SKM-1 (cell line): ENCODE results near the gene SERPINB2.
"Not testable (repeated sequence)": the region's sequence is repeated elsewhere in the genome, so short reads cannot be mapped to it uniquely, and the experiment has no call there.

ENCODE experiments used
- DNase-seq: peaks from one replicate; lab custom pipeline; 2025; ENCODE audit not compliant: unreplicated experiment; lab: John Stamatoyannopoulos, UW

Gene SERPINB2

GRCh38 chr18:63888470-63889190 is 1.1 kb downstream of the SERPINB2 start:
- no peak for DNase-seq

GRCh38 chr18:63889626-63890025 is 2.1 kb downstream of the SERPINB2 start:
- peak; percentile 97 for DNase-seq

GRCh38 chr18:63890237-63890949 is 2.9 kb downstream of the SERPINB2 start:
- DNase-seq, result no peak

GRCh38 chr18:63890950-63891304 is 3.4 kb downstream of the SERPINB2 start:
- no peak for DNase-seq

GRCh38 chr18:63892566-63892965 is 5.1 kb downstream of the SERPINB2 start:
- DNase-seq, result peak; percentile 60

- DNase-seq, result no peak
Measured at GRCh38 chr18:63894106-63894772, 6.7 kb downstream of the SERPINB2 start.

- DNase-seq, result peak; percentile 71
Measured at GRCh38 chr18:63895190-63895589, 7.7 kb downstream of the SERPINB2 start.

- no peak for DNase-seq
Measured at GRCh38 chr18:63897072-63897471, 9.6 kb downstream of the SERPINB2 start.

GRCh38 chr18:63899206-63899605 is 11.7 kb downstream of the SERPINB2 start:
- no peak for DNase-seq

- DNase-seq, result no peak
Measured at GRCh38 chr18:63903851-63904570, 16.5 kb downstream of the SERPINB2 start.

- no peak for DNase-seq
Measured at GRCh38 chr18:63904694-63905093, 17.2 kb downstream of the SERPINB2 start.

- no peak for DNase-seq
Measured at GRCh38 chr18:63905361-63905760, 17.9 kb downstream of the SERPINB2 start.

GRCh38 chr18:63906056-63906455 is 18.6 kb downstream of the SERPINB2 start:
- no peak for DNase-seq

- DNase-seq, result no peak
Measured at GRCh38 chr18:63907664-63908063, 20.2 kb downstream of the SERPINB2 start, which contains the start of gene SERPINB10. Gene SERPINB10, plus strand, starts transcription at chr18:63907958. Its CDS starts 7,553 bp downstream, at chr18:63915511.

- no peak for DNase-seq
Measured at GRCh38 chr18:63908858-63909257, 21.4 kb downstream of the SERPINB2 start.

GRCh38 chr18:63909870-63910269 is 22.4 kb downstream of the SERPINB2 start:
- DNase-seq, result no peak

GRCh38 chr18:63917817-63918216 is 30.3 kb downstream of the SERPINB2 start:
- DNase-seq, result peak; percentile 68

- no peak for DNase-seq
Measured at GRCh38 chr18:63922049-63922448, 34.5 kb downstream of the SERPINB2 start.

GRCh38 chr18:63924551-63924950 is 37.0 kb downstream of the SERPINB2 start:
- DNase-seq, result no peak

- DNase-seq, result peak; percentile 40
Measured at GRCh38 chr18:63928331-63928730, 40.8 kb downstream of the SERPINB2 start.

GRCh38 chr18:63929369-63929768 is 41.9 kb downstream of the SERPINB2 start:
- not testable (repeated sequence) for DNase-seq
